Activated CD4-positive, alpha-beta T cell treated with anti-CD3 and anti-CD28 coated beads, Interleukin-2, amount 50 U/mL, for 16 hours (primary cell): ENCODE measurements around the gene OR2S2.

ENCODE experiments used
- DNase-seq: peaks from one replicate; pipeline ENCODE4 v3.0.0-alpha.2; 2020

Gene OR2S2

DNA sequence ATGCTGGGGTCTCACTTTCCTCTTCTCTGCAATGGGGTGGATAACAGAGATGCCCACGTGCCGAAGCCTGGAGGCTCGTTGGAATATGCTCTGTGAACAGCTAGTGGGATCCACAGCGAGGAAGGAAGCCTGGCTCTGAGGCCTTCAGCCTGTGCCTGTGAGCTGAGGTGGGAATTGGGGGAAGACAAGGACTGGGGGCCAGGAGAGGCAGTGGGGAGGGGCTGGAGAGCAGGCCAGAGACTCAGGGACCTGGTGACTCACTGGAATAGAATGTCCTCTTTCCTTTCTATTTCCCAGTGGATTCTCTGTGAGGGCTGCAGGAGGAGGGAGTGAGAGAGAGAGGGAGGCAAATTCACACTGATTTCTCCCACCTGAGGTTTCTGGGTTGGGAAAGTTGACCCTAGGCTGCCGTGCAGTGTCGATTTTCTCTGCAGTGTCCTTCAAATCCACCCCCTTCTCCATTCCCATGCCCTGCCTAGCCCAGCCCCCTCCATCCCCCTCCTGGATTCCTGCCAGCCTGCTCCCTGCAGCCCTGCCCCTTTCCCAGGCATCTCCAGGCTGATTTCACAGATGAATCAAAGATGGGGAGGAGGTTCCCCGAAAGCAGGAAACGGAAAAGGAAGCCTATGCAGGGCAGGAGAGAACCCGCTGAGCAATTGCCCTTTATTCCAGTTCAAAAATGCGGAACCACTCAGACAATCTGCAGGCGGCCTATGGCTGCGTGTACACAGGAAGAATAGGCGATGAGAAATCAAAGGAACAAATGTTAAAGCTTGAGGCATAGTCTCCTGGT, 50.0 kb downstream of the OR2S2 start:
- DNase-seq: no peak
